Mucosa of descending colon (tissue), 3 donors: ENCODE measurements around the gene PRXL2B. TPM values are rescaled to one million over a fixed set of nuclear protein-coding genes. Genes with fewer than 3 reads are reported as not detected.
A peak's percentile ranks its signal among the peaks of the same experiment; 100 is the strongest.
"Not testable (repeated sequence)": the region's sequence is repeated elsewhere in the genome, so short reads cannot be mapped to it uniquely, and the experiment has no call there.

ENCODE experiments used
- ATAC-seq: fragments of 200-7000 bp; cut with Tn5 transposase; one replicate; pipeline ENCODE4 v1.9.1; 2020; ENCODE audit warnings: mild to moderate bottlenecking, moderate library complexity
- DNase-seq, 3 donors: peaks; one replicate each; pipeline ENCODE4 v3.0.0-alpha.2; 2020
- H3K36me3 ChIP-seq: fragments of 200-600 bp; one replicate; pipeline ENCODE4 v1.8.0; 2021; ENCODE audit warnings: low read depth, mild to moderate bottlenecking
- H3K4me1 ChIP-seq: fragments of 200-600 bp; one replicate; pipeline ENCODE4 v1.8.0; 2021; ENCODE audit warnings: low read depth, mild to moderate bottlenecking
- H3K4me3 ChIP-seq: fragments of 200-600 bp; one replicate; pipeline ENCODE4 v1.8.0; 2021; ENCODE audit warnings: mild to moderate bottlenecking
- H3K9me3 ChIP-seq: fragments of 200-600 bp; one replicate; pipeline ENCODE4 v1.8.0; 2021; ENCODE audit warnings: mild to moderate bottlenecking
- intact Hi-C, 2 donors: fragments of 100-400 bp; cut with DNase I in 1 of 2; cut with micrococcal nuclease in 1 of 2; formaldehyde crosslinking; loops; one replicate each; pipeline versions ENCODE4 v1.11.0 to v1.11.1; 2022; cut with DNase I, micrococcal nuclease
- total RNA-seq, 3 donors: library from RNA; stranded (reverse); fragmentation: NEBNext Ultra II Directional in 2 of 3; extraction: Animal tissue kit (Norgen Biotek cat#: 25700) in 2 of 3; gene quantifications; one replicate each; pipeline versions ENCODE4 v1.2.1 to v1.2.4, GENCODE V29; 2021 to 2023
- TF ChIP-seq, protein P1 (sequence below): fragments of 200-600 bp; IDR thresholded peaks from one replicate; pipeline ENCODE4 v1.8.0; 2022; ENCODE audit warnings: antibody characterized with exemption, mild to moderate bottlenecking
- donor health status: DM: no; HTN: no; CAD: no; lungs with moderate emphysema.
- donor health status: DM: no; HTN: no; CAD: no.
- donor health status: DM: no; HTN: yes; CAD: no.

PRXL2B gene
- total RNA-seq, 3 donors from 2014 or later = 45.2 to 65.5 (median 48.3) TPM

GRCh38 chr1:2571348-2571747 lies 15.2 kb upstream of the PRXL2B start:
- H3K9me3 ChIP-seq = no peaks in the 10 kb centered on the region
- ATAC-seq (no peak), DNase-seq (no peak)
- no peak overlapping the region for H3K4me3 ChIP-seq
- intact Hi-C loops = no loop called here
- TF ChIP-seq, protein P1, sequence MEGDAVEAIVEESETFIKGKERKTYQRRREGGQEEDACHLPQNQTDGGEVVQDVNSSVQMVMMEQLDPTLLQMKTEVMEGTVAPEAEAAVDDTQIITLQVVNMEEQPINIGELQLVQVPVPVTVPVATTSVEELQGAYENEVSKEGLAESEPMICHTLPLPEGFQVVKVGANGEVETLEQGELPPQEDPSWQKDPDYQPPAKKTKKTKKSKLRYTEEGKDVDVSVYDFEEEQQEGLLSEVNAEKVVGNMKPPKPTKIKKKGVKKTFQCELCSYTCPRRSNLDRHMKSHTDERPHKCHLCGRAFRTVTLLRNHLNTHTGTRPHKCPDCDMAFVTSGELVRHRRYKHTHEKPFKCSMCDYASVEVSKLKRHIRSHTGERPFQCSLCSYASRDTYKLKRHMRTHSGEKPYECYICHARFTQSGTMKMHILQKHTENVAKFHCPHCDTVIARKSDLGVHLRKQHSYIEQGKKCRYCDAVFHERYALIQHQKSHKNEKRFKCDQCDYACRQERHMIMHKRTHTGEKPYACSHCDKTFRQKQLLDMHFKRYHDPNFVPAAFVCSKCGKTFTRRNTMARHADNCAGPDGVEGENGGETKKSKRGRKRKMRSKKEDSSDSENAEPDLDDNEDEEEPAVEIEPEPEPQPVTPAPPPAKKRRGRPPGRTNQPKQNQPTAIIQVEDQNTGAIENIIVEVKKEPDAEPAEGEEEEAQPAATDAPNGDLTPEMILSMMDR = no peak
- no peaks in the 10 kb centered on the region for H3K36me3 ChIP-seq
- H3K4me1 ChIP-seq = peaks cover 10% of the 10 kb centered on the region

- TF ChIP-seq, protein P1 = no peak
- intact Hi-C loops = no loop called here
- DNase-seq = no peak
- no peak overlapping the region for H3K4me3 ChIP-seq
- no peak for ATAC-seq
- no peaks in the 10 kb centered on the region for H3K9me3 ChIP-seq
- H3K36me3 ChIP-seq = no peaks in the 10 kb centered on the region
- peaks cover 16% of the 10 kb centered on the region for H3K4me1 ChIP-seq
These were observed 13.2 kb upstream of the PRXL2B start for GRCh38 chr1:2573250-2573920.

- DNase-seq (no peak), ATAC-seq (no peak)
- Histone ChIP-seq H3K36me3 (no peaks in the 10 kb centered on the region), H3K4me1 (peaks cover 23% of the 10 kb centered on the region), H3K4me3 (no peak overlapping the region), H3K9me3 (no peaks in the 10 kb centered on the region)
- intact Hi-C loops = no loop called here
- TF ChIP-seq, protein P1 = no peak
These were observed 12.2 kb upstream of the PRXL2B start for GRCh38 chr1:2574350-2574749.

DNA sequence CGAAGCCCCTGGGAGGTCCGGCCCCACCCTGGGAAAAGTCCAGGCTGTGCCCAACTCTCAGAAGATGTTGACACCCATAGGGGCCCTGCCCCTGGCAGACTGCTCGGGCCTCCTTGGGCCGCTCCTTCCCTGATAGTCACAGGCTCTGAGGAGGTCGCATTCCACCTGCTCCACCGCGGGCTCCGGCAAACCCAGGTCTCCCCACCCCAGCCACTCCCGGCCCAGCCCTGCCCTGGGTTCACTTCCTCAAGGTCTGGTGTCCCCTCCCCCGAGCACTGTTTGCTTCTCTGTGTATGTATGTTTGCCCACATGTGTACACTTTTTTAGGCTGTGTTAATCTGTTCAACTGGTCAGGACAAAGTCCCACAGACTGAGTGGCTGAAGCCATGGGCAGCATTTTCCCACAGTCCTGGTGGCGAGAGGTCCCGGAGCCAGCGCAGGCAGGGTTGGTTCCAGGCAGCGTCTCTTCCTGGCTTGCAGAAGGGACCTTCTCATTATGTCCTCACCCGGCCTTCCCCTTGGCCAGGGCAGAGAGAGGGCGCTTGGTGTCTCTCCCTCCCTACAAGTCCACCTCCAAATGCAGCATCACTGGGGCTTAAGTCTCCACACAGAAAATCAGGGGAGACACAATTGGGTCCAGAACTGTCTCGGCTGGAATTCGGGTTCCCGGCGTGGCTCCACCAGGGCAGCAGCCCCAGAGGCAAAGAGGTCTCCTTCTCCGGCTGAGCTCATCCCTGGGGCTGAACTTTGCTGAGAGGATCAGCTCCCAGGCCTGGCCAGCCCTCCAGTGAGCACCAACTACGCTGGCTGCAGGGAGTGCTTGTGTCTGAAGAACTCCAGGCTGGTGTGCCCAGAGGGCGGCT lies 10.5 kb upstream of the PRXL2B start:
- no peaks in the 10 kb centered on the region for H3K36me3 ChIP-seq

DNA sequence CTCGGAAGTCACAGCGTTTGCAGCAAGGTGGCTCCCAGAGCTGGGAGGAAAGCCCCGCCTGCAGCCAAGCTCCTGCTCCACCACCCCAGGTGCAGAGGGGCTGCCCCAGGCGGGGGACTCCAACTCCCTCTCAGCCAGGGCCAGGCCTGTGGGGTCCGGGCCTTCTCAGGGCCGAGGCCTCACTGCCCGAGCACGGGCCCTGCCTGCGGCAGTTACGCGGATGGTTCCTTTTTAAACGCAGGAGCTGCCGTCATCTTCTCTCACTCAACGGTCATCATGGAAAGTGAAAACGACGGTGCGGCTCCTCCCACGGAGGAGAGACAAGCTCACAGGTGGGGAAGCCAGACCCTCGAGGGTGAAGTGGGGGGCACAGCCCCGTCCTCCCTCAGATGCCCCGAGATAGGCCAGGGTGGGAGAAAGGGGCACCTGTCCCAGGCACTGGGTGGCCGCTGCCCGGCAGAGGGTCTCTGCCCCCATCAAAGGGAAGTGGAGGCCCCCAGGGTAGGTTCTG lies 9.0 kb upstream of the PRXL2B start:
- ATAC-seq (peak; percentile 5), DNase-seq (peak in 2 of 3 donors; percentile 60 to 67)
- H3K9me3 ChIP-seq, intact Hi-C loops, H3K36me3 ChIP-seq: not testable (repeated sequence)
- H3K4me3 ChIP-seq = peak overlapping the region; percentile 13
- peaks cover 23% of the 10 kb centered on the region for H3K4me1 ChIP-seq

More for the DNA sequence above, 10.5 kb upstream of the PRXL2B start:
- TF ChIP-seq, protein P1 = no peak
- Histone ChIP-seq H3K9me3 (no peaks in the 10 kb centered on the region), H3K4me3 (no peak overlapping the region), H3K4me1 (peaks cover 23% of the 10 kb centered on the region)
- peak; percentile 81 for ATAC-seq
- DNase-seq = peak; percentile 94 to 96 (median 96)
- intact Hi-C loops = no loop called here

DNA sequence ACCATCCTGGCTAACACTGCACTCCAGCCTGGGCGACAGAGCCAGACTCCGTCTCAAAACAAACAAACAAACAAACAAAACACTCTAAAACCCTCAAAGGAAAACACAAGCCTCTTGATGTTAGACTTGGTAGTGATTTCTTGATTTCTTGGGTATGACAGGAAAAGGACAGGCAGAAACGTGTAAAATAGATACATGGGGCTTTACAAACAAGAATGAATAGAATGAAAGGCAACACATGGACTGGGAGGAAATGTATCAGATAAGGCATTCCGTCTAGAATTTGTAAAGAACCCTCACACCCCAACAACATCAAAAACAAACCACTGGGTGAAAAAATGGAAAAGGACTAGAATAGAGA lies 7.8 kb upstream of the PRXL2B start:
- DNase-seq (no peak), ATAC-seq (no peak)
- intact Hi-C loops = no loop called here
- Histone ChIP-seq H3K36me3 (no peaks in the 10 kb centered on the region), H3K9me3 (no peaks in the 10 kb centered on the region), H3K4me3 (no peak overlapping the region), H3K4me1 (peaks cover 26% of the 10 kb centered on the region)
- TF ChIP-seq, protein P1 = no peak
